Activated naive CD8-positive, alpha-beta T cell treated with anti-CD3 and anti-CD28 coated beads, Interleukin-2, amount 50 U/mL, for 16 hours (primary cell): Measurements from ENCODE around the gene GGNBP2.

Source experiments
- DNase-seq: peaks from one replicate; pipeline ENCODE4 v3.0.0-alpha.2; 2020; ENCODE audit warnings: low read depth, low spot score

The GGNBP2 gene

DNA sequence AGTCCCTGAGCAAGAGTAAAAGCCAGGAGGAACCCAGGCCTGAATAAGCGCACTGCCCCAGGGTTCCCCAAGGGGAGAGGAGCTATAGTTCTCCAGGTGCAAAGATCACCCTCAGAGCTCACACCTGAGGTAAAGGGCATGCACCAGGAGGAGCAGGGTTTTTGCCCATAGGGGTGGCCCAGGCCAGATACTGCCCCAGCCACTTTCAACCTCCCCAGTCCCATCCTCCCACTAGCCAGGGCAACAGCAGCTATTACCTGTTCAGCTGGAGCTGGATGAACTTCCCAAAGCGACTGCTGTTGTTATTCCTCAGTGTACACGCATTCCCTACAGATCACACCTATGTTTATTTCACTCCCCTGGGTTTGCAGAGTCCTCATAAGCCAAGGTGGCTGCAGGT lies 29.9 kb upstream of the GGNBP2 start:
- no peak for DNase-seq

DNA sequence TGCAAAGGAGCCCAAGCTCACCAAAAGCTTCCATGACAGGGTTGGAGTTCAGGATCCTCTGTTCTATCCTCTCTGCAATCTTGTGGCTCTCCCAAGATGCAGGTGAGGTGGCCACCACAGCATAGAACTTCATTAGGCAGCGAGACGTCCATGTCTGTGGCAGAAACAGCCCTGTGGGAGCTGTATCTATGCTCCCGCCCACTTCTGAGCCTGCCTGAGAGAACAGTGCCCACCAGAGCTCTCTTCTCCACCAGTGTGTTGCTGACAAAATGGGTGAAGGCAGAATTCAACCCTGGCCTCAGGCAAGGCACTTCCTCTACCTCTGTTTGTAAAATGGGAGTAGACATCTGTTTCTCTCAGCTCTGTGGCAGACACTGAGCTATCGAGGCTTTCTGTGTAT lies 28.9 kb upstream of the GGNBP2 start:
- no peak for DNase-seq

- DNase-seq: no peak
Measured at GRCh38 chr17:36523113-36523512, 21.6 kb upstream of the GGNBP2 start.

DNA sequence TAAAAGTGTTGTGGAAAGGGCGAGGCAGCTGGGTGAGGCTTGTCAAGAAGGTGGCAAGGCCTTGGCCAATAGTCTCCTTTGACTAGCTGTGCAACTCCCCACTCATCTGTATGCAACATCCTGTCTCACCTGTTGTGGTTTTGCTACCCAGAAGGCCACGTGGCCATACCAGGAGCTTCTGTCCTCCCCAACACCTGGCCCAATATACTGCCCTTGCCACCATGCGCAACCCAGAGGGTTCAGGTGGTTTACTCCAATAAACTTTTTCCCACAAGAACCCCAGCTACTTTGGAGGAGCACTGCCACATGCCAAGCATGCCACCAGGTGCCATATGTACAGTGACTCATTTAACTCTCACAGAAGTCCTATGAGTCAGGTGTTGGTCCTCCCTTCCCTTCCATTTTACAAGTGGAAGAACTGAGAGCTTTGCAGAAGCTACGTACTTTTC lies 20.3 kb upstream of the GGNBP2 start:
- no peak for DNase-seq

DNA sequence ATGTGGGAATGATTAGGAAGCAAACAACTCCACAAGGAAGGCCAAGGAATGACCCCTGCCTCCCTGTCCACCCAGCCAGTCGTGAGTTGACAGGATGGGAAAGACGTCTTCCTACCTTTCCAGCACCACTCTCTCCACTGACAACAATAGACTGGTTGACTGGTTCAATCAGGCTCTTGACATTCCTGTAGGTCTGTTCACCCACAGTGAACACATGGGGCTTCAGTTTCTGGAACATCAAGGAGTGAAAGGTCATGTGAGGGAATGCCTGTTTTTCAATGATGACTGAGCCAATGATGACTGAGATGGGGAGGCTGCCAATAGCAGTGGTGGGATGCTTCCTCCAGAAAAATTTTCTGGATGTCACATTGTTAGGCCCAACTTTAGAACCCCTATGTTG lies 19.6 kb upstream of the GGNBP2 start:
- no peak for DNase-seq

DNA sequence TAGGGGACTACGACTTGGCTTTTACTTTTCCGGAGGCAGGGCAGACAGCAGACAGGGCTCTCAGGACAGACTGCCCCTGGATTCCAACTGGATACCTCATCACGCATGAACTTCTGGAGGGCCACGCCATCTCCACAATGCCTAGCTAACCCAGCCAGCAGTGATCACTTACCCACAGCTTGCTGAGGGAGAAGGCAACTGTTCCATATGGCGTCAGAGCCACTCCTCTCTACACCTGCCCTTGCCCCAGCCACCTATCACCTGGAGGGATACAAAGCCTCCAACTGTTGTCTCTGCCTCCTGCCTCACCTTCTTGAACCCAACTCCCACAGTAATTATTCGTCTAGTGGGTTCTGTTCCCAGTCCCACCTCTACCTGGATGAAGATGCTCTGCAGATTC lies 18.8 kb upstream of the GGNBP2 start:
- DNase-seq: no peak

GRCh38 chr17:36527621-36528250 lies 17.0 kb upstream of the GGNBP2 start:
- DNase-seq: no peak

- DNase-seq: no peak
Measured at GRCh38 chr17:36529121-36529520, 15.6 kb upstream of the GGNBP2 start.

DNA sequence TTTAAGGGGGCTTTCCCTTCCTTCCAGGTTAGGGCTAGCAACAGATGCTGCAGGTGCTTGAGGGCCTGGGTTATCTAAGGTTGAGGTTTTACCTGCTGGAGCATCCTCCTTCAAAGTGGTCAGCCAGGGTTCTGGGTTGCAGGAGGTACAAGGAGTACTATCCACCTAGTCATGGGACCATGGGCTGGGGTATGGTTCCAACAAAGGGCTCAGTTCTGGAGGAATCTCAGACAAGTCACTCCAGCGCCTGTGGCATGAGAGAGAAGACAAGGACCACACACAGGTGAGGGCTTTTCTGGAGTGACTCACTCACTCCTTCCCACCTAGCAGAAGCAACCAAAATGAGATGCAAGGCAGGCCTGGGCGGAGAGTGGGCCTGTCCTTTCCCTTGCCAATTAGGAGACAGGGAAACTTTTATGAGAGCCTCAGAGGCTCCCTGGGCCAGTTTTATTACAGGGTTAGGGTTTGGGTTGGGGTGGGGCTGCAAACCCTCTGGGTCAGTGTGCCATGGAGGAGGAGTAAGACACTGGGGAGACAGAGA lies 12.2 kb upstream of the GGNBP2 start:
- no peak for DNase-seq

DNA sequence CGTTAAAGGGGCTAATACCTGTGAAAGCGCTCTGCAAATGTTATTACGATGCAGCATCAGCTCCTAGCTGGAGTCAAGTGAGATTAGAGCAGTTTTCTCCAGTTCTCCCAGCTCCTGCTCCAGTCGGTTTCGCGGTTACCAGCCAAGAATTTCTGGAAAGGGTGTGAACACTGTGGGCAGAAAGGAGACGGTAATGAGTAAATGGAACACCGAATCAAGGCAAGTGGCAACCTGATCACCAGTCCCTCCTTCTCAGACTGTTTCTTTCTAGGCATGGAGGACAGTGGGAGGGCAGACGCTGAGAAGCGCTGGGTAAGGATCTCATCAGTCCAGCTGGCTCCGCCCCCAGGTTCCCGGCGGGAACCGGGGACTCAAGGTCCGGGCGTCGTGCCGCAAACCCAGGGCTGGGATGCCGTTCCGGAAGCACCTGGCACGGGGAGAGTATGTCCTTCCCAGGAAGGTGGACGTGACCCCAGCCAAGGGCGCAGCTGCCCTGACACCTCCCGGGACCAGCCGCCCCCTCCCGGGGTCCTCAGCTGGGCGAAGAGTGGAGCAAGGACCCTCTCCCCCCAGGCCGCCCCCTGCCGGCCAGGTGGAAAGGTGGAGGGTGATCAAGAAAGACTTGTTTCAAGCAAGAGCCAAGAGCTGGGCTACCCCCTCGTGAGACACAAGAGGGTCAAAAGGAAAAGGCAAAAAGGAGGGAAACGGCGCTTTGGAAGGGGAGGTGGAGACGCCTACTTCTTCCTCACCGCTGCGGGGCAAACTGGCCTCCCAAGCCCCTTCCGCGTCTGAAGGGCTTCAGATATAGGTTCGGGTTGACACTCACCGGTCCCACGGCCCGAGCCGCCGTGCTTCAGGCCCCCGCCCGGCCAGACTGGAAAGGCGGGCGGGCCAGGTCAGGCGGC lies 10.5 kb upstream of the GGNBP2 start:
- DNase-seq: peak; percentile 26

DNA sequence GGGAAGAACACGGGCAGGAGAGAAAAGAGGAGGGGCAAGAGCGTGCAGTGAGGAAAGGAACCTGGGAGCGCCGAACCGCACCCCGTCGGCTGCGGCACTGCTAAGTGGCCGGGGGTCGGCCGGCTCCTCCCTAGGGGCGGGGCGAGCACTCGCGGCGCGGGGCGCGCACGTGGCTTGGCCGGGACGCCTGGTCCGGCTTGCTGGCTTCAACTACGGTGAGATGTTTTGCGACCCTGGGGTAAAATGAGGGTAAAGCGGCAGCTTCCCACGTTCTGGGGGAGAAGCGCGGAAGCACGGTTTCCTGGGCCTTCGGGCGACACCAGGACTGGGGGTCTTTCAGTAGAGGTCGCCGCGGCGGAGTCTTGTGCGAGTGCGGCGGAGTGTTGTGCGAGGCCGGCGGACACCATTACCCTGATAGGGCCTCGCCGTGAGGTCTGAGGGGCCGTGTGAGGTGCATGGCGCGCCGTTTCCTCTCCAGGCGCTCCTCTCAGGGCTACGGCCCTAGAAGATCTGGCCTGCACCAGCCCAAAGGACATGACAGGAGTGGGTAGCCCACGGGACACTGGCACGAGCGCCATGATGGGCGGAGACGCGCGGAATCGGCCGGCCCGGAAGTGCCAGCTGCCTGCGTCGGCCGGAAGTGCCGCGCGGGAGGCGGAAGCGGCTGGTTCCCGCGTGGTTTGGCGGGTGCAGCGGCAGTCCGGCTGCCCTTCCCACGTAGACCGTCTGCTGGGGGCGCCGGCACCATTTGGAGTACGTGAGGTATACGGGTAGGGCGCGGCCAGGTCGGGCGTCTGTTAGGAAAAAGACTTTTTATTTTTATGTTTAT lies 9.7 kb upstream of the GGNBP2 start, which contains the start of the genes MYO19 and PIGW:
MYO19 (minus strand) TSS at position 29 of the 829 bp plus-strand sequence. CDS start 2,330 bp downstream, outside the sequence.
PIGW (plus strand) TSS at position 148 of the 829 bp plus-strand sequence. CDS start 2,115 bp downstream, outside the sequence.
- DNase-seq: peak; percentile 79

DNA sequence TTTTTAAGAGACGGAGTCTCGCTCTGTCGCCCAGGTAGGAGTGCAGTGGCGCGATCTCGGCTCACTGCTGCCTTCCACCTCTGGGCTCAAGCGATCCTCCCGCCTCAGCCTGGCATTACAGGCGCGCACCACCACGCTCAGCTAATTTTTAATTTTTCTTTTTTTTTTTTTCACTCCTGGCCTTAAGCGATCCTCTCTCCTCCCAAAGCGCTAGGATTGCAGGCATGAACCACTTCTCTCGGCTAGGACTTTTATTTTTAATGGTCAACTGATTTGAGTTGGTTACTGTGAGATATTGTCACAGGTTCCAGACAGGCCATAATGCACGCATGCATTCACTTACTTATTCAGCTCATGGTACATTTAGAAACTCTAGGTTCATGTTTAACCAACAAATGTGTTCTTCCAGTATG lies 9.0 kb upstream of the GGNBP2 start:
- DNase-seq: no peak

GRCh38 chr17:36540696-36541095 lies 4.0 kb upstream of the GGNBP2 start:
- no peak for DNase-seq

GRCh38 chr17:36542755-36543154 lies 2.0 kb upstream of the GGNBP2 start:
- DNase-seq: no peak

DNA sequence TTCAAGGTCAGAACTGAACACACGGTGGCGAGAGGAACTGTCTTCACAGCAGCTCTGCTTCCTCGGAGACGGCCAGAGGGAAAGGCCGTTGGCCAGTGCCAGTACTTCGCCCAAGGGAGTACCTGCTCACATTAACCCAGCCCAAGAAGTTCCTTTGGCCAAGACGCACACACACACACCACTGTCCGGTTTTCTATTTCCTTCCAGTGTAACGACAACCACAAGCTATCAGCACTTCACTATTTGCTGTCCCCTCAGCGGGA lies 744 bp upstream of the GGNBP2 start:
- DNase-seq: no peak

DNA sequence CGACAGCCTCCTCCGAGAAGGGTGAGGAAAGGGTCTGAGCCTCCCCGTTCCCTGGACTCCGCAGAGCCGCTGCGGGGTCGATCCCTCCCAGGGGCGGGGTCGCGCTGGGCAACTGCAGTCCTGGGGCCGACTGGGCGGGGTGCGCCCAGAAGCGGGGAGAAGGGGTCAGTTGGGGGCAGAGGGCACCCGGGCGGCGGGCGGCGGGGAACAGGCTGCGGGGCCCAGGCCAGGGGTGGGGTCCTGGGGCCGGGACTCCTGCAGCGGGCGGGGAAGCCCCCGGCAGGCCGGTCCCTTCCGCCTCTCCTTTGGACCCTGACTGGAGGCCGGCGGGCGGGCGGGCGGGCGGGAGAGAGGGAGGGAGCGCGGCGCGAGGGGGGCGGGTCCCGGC lies 352 bp downstream of the GGNBP2 start:
- DNase-seq: no peak

DNA sequence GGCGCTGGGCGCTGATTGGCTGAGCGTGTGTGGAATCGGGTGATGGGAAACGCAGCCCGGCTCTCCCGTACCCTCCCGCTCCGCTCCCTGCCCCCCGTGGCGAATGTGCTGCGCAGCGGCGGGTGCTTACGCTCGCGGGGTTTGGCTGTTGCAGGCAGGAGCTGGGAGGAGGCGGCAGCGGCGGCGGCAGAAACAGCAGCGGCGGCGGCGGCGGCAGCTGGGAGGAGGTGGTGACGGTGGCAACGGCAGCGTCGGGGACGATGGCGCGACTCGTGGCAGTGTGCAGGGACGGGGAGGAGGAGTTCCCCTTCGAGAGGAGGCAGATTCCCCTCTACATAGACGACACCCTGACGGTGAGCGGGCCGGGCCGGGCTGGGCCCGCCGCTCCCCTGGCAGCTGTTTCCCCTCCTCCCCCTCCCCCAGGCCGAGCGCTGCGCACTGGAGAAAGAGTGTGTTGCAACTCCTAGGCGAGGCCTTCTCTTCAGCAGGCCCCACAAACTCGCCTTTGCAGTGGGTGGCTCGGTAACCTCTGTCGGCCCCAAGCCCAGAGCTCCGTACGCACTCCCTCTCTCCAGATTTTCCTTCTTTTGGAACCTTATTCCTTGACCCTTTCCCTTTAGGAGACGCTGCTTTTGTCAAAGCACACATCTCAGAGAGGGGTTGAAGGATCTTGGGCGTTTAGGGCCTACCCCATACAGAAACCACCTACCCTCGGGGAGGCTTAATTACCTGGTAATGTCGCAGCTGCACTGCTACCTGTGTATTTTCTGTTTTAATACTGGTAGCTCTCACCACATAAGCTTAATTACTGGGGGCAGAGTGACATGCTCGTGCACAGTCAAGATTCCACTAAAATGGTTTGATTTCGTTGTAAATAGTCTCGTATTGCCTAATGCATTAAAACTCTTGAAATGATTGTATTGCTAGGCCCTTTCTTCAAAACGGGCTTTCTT lies 1.0 kb downstream of the GGNBP2 start:
- DNase-seq: peak; percentile 92

- DNase-seq: no peak
Measured at GRCh38 chr17:36546418-36547093, 1.8 kb downstream of the GGNBP2 start.

- no peak for DNase-seq
Measured at GRCh38 chr17:36547776-36548175, 3.1 kb downstream of the GGNBP2 start.
